Measurements from ENCODE around the gene SNX13. TPM values are rescaled to one million over a fixed set of nuclear protein-coding genes. Genes with fewer than 3 reads are reported as not detected.

The SNX13 gene
- polyA plus RNA-seq, 1 experiment: 7.7 TPM

- ChIA-PET POLR2A (no interaction called here), CTCF (interaction anchor here (0.6 to 1.3 kb wide), 2 partner anchors 11 to 234 kb away, joined by 3 read pairs; no protein-coding TSS in a partner anchor)
- no peak overlapping the region for H3K4me3 ChIP-seq (ENCODE audit: low read depth, low read length)
- H3K27me3 ChIP-seq (ENCODE audit: control insufficient read depth, insufficient read depth, low read length): no peaks in the 10 kb centered on the region
- no peak for TF ChIP-seq CTCF (IDR thresholded peaks at IDR 0.05; ENCODE audit: insufficient read depth, low read depth, low read length)
- no peak for DNase-seq (ENCODE audit: low read depth)
- no peaks in the 10 kb centered on the region for H3K36me3 ChIP-seq (ENCODE audit: control insufficient read depth, insufficient read depth, low read length)
Observed at GRCh38 chr7:17948526-17949238, 8.4 kb upstream of the SNX13 start.

GRCh38 chr7:17947620-17948019 lies 7.3 kb upstream of the SNX13 start:
- H3K27me3 ChIP-seq (ENCODE audit: control insufficient read depth, insufficient read depth, low read length): no peaks in the 10 kb centered on the region
- POLR2A ChIA-PET: no interaction called here
- H3K36me3 ChIP-seq (ENCODE audit: control insufficient read depth, insufficient read depth, low read length): no peaks in the 10 kb centered on the region
- no peak for TF ChIP-seq CTCF (IDR thresholded peaks at IDR 0.05; ENCODE audit: insufficient read depth, low read depth, low read length)
- DNase-seq (ENCODE audit: low read depth): no peak
- CTCF ChIA-PET: interaction anchor here (1.3 kb wide), 1 partner anchor 12 kb away, joined by 3 read pairs; no protein-coding TSS in a partner anchor
- H3K4me3 ChIP-seq (ENCODE audit: low read depth, low read length): no peak overlapping the region

GRCh38 chr7:17946591-17946990 lies 6.3 kb upstream of the SNX13 start:
- no peaks in the 10 kb centered on the region for H3K36me3 ChIP-seq (ENCODE audit: control insufficient read depth, insufficient read depth, low read length)
- CTCF ChIA-PET: interaction anchor here (0.6 kb wide), 1 partner anchor 31 kb away, joined by 3 read pairs; no protein-coding TSS in a partner anchor
- H3K4me3 ChIP-seq (ENCODE audit: low read depth, low read length): no peak overlapping the region
- no peak for DNase-seq (ENCODE audit: low read depth)
- POLR2A ChIA-PET: no interaction called here
- no peak for TF ChIP-seq CTCF (IDR thresholded peaks at IDR 0.05; ENCODE audit: insufficient read depth, low read depth, low read length)
- no peaks in the 10 kb centered on the region for H3K27me3 ChIP-seq (ENCODE audit: control insufficient read depth, insufficient read depth, low read length)

- POLR2A ChIA-PET: no interaction called here
- CTCF ChIA-PET: no interaction called here
- TF ChIP-seq CTCF (IDR thresholded peaks at IDR 0.05; ENCODE audit: insufficient read depth, low read depth, low read length): no peak
Observed at GRCh38 chr7:17944720-17945119, 4.4 kb upstream of the SNX13 start.

GRCh38 chr7:17943006-17943405 lies 2.7 kb upstream of the SNX13 start:
- Histone ChIP-seq H3K36me3 (ENCODE audit: control insufficient read depth, insufficient read depth, low read length) (no peaks in the 10 kb centered on the region), H3K4me3 (ENCODE audit: low read depth, low read length) (no peak overlapping the region), H3K27me3 (ENCODE audit: control insufficient read depth, insufficient read depth, low read length) (no peaks in the 10 kb centered on the region)
- POLR2A ChIA-PET: no interaction called here
- no peak for DNase-seq (ENCODE audit: low read depth)
- CTCF ChIA-PET: interaction anchor here (0.6 kb wide), 1 partner anchor 408 kb away, joined by 3 read pairs; no protein-coding TSS in a partner anchor
- no peak for TF ChIP-seq CTCF (IDR thresholded peaks at IDR 0.05; ENCODE audit: insufficient read depth, low read depth, low read length)

More at GRCh38 chr7:17944720-17945119, 4.4 kb upstream of the SNX13 start:
- Histone ChIP-seq H3K36me3 (ENCODE audit: control insufficient read depth, insufficient read depth, low read length) (no peaks in the 10 kb centered on the region), H3K27me3 (ENCODE audit: control insufficient read depth, insufficient read depth, low read length) (no peaks in the 10 kb centered on the region), H3K4me3 (ENCODE audit: low read depth, low read length) (no peak overlapping the region)
- no peak for DNase-seq (ENCODE audit: low read depth)
